ENCODE measurements around the gene TXNDC15.

Gene TXNDC15

GRCh38 chr5:134920848-134921575 is 46.8 kb downstream of the TXNDC15 start:
- DNase-seq: no peak

GRCh38 chr5:134932508-134932907 is 58.3 kb downstream of the TXNDC15 start:
- no peak for DNase-seq

GRCh38 chr5:134934202-134934601 is 60.0 kb downstream of the TXNDC15 start:
- DNase-seq: no peak

GRCh38 chr5:134935711-134936602 is 61.8 kb downstream of the TXNDC15 start:
- no peak for DNase-seq

GRCh38 chr5:134937526-134937925 is 63.4 kb downstream of the TXNDC15 start:
- DNase-seq: no peak

GRCh38 chr5:134938030-134938429 is 63.9 kb downstream of the TXNDC15 start:
- no peak for DNase-seq

GRCh38 chr5:134939500-134939899 is 65.3 kb downstream of the TXNDC15 start:
- no peak for DNase-seq

- DNase-seq: no peak
Observed at GRCh38 chr5:134943547-134943946, 69.4 kb downstream of the TXNDC15 start.

- no peak for DNase-seq
Observed at GRCh38 chr5:134944630-134945029, 70.5 kb downstream of the TXNDC15 start.

GRCh38 chr5:134945041-134945440 is 70.9 kb downstream of the TXNDC15 start:
- DNase-seq: no peak

- no peak for DNase-seq
Observed at GRCh38 chr5:134948911-134949310, 74.7 kb downstream of the TXNDC15 start.

GRCh38 chr5:134949316-134949715 is 75.1 kb downstream of the TXNDC15 start:
- no peak for DNase-seq

Data from NCI-H446 treated with DMSO at 0.1 percent for 48 hours (cell line).